Amniotic epithelial cell (primary cell): Measurements from ENCODE around the gene SLC45A2.
"Not testable (repeated sequence)": the region's sequence is repeated elsewhere in the genome, so short reads cannot be mapped to it uniquely, and the experiment has no call there.

ENCODE experiments used
- DNase-seq: peaks from one replicate; pipeline ENCODE4 v3.0.0-alpha.2; 2010; ENCODE audit warnings: low read depth

SLC45A2 gene

GRCh38 chr5:33921002-33921401, 63.5 kb downstream of the SLC45A2 start:
- DNase-seq, result no peak

- DNase-seq, result not testable (repeated sequence)
Measured at GRCh38 chr5:33914844-33915243, 69.6 kb downstream of the SLC45A2 start.

DNA sequence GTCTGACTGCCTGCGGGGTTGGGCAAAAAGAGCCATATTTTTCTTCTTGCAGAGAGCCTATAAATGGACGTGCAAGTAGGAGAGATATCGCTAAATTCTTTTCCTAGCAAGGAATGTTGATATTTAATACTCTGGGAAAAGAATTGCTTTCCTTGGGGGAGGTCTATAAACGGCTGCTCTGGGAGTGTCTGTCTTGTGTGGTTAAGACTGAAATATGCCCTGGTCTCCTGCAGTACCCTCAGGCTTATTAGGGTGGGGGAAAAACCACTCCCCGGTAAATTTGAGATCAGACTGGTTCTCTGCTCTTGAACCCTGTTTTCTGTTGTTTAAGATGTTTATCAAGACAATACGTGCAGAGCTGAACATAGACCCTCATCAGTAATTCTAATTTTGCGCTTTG, 78.2 kb downstream of the SLC45A2 start:
- DNase-seq, result peak; percentile 22

GRCh38 chr5:33905381-33905780, 79.1 kb downstream of the SLC45A2 start:
- peak; percentile 11 for DNase-seq

- DNase-seq, result no peak
Measured at GRCh38 chr5:33903118-33903517, 81.4 kb downstream of the SLC45A2 start.

GRCh38 chr5:33901156-33901555, 83.3 kb downstream of the SLC45A2 start:
- peak; percentile 53 for DNase-seq
